HG03060 (cell line): Measurements from ENCODE around the gene MRO.
"Not testable (repeated sequence)": the region's sequence is repeated elsewhere in the genome, so short reads cannot be mapped to it uniquely, and the experiment has no call there.

Source experiments
- ATAC-seq: cut with Tn5 transposase; IDR thresholded peaks from one replicate; pipeline ENCODE4 v1.9.1; 2021; ENCODE audit warnings: low read depth, moderate number of reproducible peaks; ENCODE audit not compliant: unreplicated experiment

The MRO gene

DNA sequence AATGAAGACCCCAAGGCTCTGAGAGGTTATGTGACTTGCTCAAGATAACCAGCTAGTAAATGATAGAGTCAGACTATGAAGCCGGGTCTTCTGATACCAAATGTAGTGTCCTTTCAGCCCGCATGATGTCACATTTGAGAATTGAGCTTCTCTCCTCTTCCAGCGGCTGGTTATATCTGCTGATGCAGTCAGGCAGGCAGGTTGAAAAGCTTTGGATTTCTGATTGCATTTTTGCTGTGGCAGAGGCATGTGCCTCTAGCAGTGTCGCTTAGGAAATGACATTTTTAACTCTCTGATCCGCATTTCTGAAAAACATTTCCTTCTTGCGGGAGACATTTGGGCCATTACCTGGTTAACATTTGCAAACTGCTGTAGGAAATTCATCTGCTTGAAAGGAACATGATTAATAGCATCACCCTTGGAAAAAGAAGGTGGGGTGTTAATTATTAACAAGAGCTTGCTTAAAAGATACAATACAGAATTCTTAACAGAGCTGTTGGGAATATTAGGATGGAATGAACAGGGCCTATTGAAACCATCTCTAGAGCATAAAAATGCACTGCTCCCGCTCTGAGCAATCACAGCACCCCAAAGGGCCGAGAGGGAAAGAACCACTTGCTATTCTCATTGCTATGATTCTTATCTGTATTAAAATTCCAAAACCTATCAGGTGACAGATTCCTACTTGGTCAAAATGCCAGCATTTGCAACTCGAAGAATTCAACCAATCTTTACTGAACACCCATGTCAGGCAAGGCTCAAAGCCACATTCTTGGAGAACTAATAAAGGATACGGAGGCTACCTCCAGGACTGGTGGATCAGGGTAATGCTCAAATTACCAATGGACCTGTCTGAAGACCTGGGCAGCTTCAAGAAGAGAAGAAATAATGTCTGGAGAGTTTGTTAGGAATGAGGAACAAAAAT, 25.9 kb downstream of the MRO start:
- ATAC-seq = no peak

GRCh38 chr18:50792885-50793284, 26.9 kb downstream of the MRO start:
- no peak for ATAC-seq

DNA sequence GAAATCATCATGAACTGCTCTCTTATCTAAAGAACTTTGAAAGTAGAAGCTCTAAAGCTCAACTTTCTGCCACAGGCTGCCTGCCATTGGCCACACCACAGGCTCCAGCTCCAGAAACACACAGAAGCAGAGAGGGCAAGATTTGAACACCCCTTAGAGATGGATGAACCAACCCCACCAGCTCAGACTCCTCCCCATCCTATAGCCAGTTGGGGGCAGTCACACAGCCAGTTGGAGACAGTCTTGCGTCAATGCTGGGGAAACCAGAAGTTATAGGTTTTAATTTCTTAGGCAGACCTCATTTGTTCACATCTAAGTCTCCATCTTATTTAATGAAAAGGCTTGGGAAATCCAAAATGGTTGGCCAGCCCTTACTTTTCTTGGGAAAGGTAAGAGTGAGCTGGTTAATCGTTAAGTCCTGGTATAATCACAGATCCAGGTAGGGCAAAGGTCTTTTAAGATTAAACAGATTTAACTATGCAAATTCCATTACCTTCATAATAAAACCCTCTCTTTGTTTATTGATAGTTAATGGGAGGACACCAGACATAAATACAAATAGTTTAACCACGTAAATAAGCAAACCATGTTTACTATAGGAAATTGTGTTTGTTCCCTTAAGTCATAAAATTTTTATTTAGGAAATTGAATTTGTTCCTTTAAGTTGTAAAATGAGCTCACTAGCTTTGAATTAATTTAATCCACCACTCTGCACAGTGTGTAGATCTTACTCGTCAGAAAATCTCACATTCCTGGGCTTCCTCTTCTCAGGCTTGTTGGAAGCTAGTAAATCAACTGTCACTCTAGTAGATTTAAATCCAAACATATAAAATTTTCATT, 28.0 kb downstream of the MRO start:
- no peak for ATAC-seq

DNA sequence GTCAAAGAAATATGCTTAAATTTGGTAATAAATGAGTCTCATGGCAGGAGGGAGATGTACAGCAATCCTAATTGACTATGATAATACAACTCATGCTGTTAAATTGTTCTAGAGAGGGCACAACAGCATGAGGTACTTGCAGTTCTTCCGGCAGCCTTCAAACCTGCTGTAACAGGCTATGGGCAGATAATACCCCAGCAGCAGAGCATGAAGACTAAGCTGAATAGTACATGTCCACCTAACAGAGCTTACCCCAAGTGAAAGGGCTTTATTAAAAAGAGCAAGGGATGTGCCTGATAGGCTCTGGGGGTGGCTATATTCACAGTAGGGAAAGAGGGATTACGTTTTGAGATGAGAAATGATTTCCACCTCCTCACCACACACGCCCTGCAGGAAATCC, 28.9 kb downstream of the MRO start:
- ATAC-seq = no peak

DNA sequence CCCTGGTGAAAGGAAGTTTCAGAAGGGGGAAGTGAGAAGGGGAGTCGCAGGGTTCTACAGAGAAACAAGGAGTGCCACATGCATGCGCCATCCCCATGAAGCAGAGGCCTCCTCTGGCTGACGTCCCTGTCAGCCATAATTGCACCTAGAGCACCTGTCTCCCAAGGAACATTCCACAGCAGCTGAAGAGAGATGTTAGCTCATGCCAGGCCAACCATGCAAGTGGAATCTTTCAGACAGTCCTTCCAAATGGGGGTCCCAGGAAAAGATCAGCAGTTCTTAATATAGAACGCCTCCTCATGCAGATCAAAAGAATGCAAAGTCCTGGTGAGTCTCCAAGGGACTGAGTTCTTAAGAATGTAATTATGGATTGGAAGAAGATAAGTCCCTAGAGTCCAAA, 29.6 kb downstream of the MRO start:
- no peak for ATAC-seq

DNA sequence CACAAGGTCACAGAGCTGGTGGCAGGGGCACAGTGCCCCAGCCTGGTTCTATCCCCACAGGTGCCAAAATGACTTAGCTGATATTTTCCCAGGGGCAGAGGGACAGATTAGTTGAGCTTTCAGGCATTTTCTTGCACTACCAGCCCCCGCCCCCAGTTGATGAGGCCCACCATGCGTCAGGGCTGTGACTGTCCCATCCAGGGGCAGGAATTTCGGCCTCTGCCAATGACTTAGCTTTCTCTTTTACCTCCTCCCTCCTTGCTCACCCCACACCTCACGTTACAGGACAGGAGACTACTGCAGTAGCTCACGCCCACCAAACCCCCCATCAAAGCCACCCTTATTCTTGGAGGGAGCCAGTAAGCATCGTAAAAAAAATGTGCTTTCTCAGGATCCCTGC, 31.5 kb downstream of the MRO start:
- no peak for ATAC-seq

DNA sequence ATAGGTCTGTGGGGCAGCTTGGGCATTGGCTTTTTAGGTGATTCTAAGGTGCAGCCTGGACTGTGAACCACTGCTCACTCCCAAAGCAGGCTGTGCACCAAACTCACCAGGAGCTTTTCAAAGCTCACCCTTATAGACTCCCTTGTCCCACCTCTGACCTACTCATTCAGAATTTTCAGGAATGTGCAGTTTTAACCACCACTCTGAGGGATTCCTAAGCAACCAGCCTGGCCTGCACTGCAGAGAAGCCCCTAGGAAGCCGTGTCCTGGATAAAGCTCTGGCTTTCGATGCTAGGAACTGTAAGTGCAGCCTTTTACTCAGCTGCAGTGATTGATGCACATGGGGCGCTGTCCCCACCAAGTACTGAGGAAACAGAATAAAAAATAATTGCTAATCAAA, 33.0 kb downstream of the MRO start:
- no peak for ATAC-seq

DNA sequence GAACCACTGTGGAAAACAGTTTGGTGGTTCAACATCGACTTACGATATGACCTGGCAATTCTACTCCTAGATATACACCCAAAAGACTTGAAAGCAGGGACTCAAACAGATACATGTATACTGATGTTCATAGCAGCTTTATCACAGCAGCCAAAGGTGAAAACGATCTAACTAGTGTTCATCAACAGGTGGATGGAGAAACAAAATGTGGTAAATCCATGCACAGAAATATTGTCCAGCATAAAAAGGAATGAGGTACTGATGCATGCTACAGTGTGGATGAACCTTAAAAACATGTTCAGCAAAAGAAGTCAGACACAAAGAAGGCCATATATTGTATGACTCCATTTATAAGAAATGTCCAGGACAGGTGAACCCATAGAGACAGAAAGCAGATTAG, 36.3 kb downstream of the MRO start:
- no peak for ATAC-seq

DNA sequence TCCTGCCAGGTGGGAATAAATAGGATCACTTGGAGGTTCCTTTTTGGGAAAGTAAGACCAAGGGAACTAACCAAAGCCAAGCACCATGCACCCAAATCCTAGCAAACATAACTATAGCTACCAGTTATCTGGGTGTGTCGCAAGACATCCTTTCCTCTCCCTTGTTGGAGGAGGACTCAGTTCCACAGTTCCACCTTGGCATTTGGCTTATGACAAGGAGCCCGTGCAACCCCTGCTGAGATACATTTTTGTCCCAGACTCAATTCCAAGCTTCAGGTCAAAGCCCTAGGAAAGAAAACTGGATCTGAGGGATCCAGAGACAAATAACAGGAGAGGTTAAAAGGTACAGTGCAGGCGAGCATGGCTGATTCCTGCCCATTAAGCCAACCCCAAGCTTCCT, 40.8 kb downstream of the MRO start:
- not testable (repeated sequence) for ATAC-seq

GRCh38 chr18:50776383-50776782, 43.4 kb downstream of the MRO start:
- ATAC-seq = no peak

GRCh38 chr18:50775726-50776125, 44.1 kb downstream of the MRO start:
- ATAC-seq = no peak

DNA sequence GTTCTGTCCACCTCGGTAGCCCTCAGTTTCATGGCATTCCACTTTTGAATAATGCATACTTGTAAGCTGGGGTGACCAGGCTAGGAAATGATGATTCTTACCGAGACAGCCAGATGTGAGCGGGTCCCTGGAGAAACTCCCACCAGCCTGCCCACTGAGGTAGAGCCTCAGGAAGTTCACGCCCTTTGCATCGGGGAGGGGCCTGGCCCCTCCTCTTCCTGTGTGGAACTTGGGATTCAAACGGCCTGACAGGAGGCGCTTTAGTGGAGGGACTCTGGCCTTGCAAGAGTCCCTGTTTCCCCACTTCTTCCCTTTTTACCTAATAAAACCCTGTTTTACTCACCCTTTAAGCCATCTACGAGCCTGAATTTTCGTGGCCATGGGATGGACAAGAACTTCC, 44.6 kb downstream of the MRO start:
- no peak for ATAC-seq

- ATAC-seq = no peak
Measured at GRCh38 chr18:50769463-50769862, 50.4 kb downstream of the MRO start.

DNA sequence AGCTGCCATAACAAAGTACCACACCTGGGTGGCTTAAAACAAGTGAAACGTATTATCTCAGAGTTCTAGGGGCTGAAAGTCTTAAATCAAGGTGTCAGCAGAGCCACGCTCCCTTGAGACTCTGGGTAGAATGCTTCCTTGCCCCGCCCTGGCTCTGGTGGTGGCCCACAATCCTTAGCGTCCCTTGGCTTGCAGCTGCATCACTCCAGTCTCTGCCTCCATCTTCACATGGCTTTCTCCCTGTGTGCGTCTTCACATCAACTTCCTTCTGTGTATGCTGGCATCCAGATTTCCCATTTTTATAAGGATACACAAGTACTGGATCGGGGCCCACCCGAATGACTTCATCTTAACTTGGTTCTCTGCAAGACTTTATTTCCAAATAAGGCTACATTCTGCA, 62.5 kb downstream of the MRO start:
- ATAC-seq = no peak

GRCh38 chr18:50754297-50754696, 65.5 kb downstream of the MRO start:
- ATAC-seq = no peak

GRCh38 chr18:50753311-50753710, 66.5 kb downstream of the MRO start:
- ATAC-seq = no peak

- no peak for ATAC-seq
Measured at GRCh38 chr18:50751947-50752346, 67.9 kb downstream of the MRO start.

DNA sequence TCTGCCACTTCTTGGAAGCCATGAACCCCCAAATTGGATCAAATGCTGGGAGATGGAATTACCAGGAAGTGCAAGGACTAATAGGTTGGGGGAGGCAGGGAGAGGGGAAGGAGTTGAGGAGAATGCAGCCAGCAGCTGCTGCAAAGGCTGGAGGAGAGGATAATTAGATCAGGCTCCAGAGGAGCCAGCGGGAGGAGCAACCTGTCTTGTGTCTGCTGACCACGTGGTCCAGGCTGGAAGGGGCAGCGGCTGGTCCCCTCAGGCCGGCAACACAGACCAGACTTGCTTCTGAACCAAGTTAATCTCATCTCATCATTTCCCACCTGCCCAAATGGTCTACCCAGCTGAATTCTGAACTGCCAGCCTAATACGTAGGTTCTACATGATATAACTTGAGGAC, 68.3 kb downstream of the MRO start:
- ATAC-seq = no peak

GRCh38 chr18:50750546-50750945, 69.3 kb downstream of the MRO start:
- no peak for ATAC-seq

- ATAC-seq = no peak
Measured at GRCh38 chr18:50749945-50750344, 69.9 kb downstream of the MRO start.

DNA sequence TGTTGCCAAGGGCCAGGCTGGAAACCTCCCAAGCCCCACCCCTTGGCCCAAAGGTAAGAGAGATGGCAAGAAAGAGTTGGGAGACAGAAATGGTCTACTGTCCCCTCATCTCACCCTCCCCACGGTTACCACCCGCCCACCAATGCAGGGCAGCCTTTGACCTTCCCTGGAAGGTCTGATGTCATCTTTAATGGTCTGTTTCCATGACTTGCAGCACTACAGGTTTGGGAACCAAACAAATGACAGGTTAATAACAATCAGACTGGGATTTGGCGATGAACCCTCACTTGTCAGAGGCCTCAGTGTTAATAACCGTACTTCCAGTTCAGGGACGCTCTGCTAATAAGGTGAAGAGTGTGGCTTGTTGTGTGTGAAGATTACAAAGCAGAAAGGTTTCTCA, 70.4 kb downstream of the MRO start:
- no peak for ATAC-seq
